Large intestine (tissue), 3 donors: Measurements from ENCODE around the gene PLA2G4E. TPM values are rescaled to one million over a fixed set of nuclear protein-coding genes. Genes with fewer than 3 reads are reported as not detected.

Source experiments
- DNase-seq, 2 donors: peaks; one replicate each; pipeline versions ENCODE4 v3.0.0 to v3.0.0-alpha.2; 2013
- H3K27ac ChIP-seq: one replicate; pipeline ENCODE4 v1.5.1; 2013; ENCODE audit warnings: low read length
- H3K27me3 ChIP-seq: 2 replicates; pipeline ENCODE4 v1.6.1; 2013; ENCODE audit warnings: low read length; ENCODE audit not compliant: control insufficient read depth, insufficient read depth
- H3K36me3 ChIP-seq: 2 replicates; pipeline ENCODE4 v1.6.1; 2013; ENCODE audit warnings: low read length; ENCODE audit not compliant: control insufficient read depth, insufficient read depth
- H3K4me1 ChIP-seq: one replicate; pipeline ENCODE4 v1.6.1; 2013; ENCODE audit warnings: low read length; ENCODE audit not compliant: control insufficient read depth, insufficient read depth
- H3K4me3 ChIP-seq: one replicate; pipeline ENCODE4 v1.5.1; 2013; ENCODE audit warnings: low read length
- H3K9me3 ChIP-seq: one replicate; pipeline ENCODE4 v1.6.1; 2013; ENCODE audit warnings: mild to moderate bottlenecking, low read depth, low read length, moderate library complexity; ENCODE audit not compliant: control insufficient read depth
- WGBS: methylation state at CpG from one replicate; pipeline ENCODE4 v1.1.5; 2013; ENCODE audit warnings: low lambda C conversion rate; ENCODE audit not compliant: insufficient coverage; 5-methylcytosine and 5-hydroxymethylcytosine counted together
- polyA plus RNA-seq: library from polyadenylated mRNA; unstranded; fragments of 120-200 nt; gene quantifications from one replicate; pipeline ENCODE4 v1.2.1, GENCODE V29; 2013

PLA2G4E gene
- polyA plus RNA-seq, 1 donor, result 0.43 TPM

GRCh38 chr15:42001236-42001635 lies 19.6 kb downstream of the PLA2G4E start:
- no peak overlapping the region for H3K4me3 ChIP-seq
- H3K9me3 ChIP-seq, result no peaks in the 10 kb centered on the region
- no peak for DNase-seq
- no peak overlapping the region for H3K27ac ChIP-seq
- H3K27me3 ChIP-seq, result no peaks in the 10 kb centered on the region
- H3K36me3 ChIP-seq, result no peaks in the 10 kb centered on the region
- WGBS, result no CpG with 5 or more reads among the region's 4 CpGs
- no peaks in the 10 kb centered on the region for H3K4me1 ChIP-seq

DNA sequence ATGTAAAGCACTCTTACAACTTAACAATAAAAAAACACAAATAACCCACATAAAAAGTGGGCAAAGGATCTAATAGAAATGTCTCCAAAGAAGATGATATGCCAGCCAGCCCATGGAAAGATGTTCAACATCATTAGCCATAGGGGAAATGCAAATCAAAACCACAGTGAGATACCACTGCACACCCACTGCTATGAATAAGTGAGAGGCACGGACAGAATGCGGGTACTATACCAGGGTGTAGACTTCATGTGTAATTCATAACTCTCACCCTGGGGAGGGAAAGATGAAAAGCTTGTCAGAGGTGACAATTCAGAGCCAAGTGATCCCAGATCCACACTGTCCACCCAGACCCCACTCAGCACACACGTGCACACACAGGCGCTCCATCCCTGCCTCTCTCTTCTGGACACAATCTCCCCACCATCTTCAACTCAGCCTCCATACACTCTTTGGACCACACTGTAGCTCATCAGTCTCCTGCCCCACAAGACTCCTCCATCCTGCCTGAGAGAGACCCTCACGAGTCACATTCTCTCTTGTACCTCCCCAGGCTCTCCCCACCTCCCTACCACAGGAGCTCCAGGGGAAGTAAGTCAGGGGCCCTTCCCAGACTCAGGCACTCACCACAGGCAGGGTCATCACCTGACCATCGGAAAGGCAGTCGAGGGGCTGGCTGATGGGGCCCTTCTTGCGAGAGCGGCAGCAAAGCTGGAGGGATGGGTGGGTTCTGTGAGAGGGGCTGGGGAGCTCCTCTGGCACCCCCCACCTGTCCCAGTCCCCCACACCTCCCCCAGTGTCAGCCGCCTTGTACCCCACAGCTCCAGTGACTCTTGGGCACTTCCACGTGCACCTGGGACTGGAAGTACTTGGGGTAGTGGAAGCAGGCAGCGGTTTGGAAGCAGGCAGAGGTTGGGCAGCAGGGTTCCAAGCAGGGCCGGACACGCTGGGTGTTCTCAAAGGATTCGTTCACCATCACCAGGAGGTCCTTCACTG lies 21.3 kb downstream of the PLA2G4E start:
- H3K9me3 ChIP-seq, result no peaks in the 10 kb centered on the region
- DNase-seq, result no peak
- no peak overlapping the region for H3K4me3 ChIP-seq
- H3K27ac ChIP-seq, result no peak overlapping the region
- no peaks in the 10 kb centered on the region for H3K4me1 ChIP-seq
- no peaks in the 10 kb centered on the region for H3K36me3 ChIP-seq
- no CpG with 5 or more reads among the region's 15 CpGs for WGBS
- no peaks in the 10 kb centered on the region for H3K27me3 ChIP-seq

- WGBS, result no CpG with 5 or more reads among the region's 3 CpGs
- Histone ChIP-seq H3K27me3 (no peaks in the 10 kb centered on the region), H3K4me1 (no peaks in the 10 kb centered on the region), H3K36me3 (no peaks in the 10 kb centered on the region), H3K27ac (no peak overlapping the region), H3K4me3 (no peak overlapping the region), H3K9me3 (no peaks in the 10 kb centered on the region)
- DNase-seq, result no peak
Measured at GRCh38 chr15:41997845-41998244, 23.0 kb downstream of the PLA2G4E start.

DNA sequence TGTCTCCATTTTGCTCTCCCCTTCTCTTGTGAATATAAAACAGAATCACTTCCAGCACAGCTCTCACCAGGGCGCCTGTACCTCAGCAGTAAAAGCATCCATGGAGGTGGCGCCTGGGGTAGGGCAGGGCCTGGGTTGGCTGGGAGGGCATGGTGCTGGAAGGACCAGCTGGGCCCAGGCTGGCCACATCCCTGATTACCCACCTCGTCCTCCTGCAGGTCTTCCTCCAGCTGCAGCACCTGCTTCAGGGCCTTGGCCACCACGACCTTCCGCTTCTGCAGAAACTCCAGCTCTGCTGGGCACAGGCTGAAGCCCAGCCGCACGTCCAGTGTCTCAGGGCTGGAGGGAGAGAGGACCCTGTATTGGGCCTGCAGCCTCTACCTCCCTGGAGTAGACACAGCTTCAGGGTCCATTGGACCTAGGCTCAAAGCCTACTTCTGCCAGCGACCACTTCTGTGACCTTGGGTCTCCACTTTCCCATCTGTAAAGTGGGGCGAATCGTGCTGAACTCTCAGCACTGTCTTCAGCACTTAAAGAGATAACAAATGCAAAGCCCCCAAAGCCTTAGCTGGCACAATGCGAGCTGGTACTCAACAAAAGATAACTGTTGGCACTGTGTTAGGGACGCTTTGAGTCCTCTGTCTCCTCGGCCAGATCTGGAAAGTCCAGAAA lies 23.8 kb downstream of the PLA2G4E start:
- no CpG with 5 or more reads among the region's 13 CpGs for WGBS
- Histone ChIP-seq H3K4me1 (no peaks in the 10 kb centered on the region), H3K9me3 (no peaks in the 10 kb centered on the region), H3K36me3 (no peaks in the 10 kb centered on the region), H3K27ac (no peak overlapping the region), H3K27me3 (no peaks in the 10 kb centered on the region), H3K4me3 (no peak overlapping the region)
- DNase-seq, result no peak

DNA sequence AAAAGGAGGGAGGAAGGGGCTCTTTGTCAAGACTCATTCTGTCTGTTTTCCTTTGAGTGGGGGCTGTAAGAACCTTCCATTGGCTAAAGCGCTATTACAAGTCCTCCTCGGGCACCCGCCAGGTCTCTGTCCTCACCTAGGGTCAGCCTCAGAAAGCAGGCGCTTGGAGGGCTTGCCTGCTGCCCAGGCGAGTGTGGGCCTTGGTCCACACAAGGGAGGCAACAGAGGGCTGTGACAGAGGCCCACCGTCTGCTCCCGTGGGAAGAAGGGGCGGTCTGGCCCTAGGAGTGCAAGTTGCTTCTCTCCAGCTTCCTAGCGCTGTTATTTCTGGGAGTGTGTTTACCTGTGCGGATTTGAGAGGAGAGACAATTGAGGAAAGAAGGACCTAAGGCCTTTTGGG lies 24.5 kb downstream of the PLA2G4E start:
- H3K27me3 ChIP-seq, result no peaks in the 10 kb centered on the region
- no CpG with 5 or more reads among the region's 10 CpGs for WGBS
- H3K4me3 ChIP-seq, result no peak overlapping the region
- H3K4me1 ChIP-seq, result no peaks in the 10 kb centered on the region
- H3K27ac ChIP-seq, result no peak overlapping the region
- no peak for DNase-seq
- no peaks in the 10 kb centered on the region for H3K36me3 ChIP-seq
- no peaks in the 10 kb centered on the region for H3K9me3 ChIP-seq

DNA sequence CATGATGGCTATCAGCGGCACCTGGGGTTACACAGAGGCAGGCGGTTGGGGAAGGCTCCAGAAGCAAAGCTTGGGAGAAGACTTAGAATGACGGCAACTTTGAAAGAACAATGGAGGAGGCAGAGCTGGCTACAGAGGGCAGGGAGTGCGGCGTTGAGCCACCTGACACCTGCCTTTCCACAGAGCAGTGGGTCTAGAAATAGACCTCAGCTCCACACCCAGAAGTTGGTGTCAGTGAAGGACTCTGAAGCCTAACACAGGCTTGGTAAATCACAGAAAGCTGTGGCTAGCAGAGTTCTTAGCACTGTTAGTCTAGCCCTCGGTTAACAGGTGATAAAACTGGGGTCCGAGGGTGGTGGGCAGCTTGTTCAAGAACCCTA lies 25.4 kb downstream of the PLA2G4E start:
- H3K27me3 ChIP-seq, result no peaks in the 10 kb centered on the region
- H3K9me3 ChIP-seq, result no peaks in the 10 kb centered on the region
- no peaks in the 10 kb centered on the region for H3K4me1 ChIP-seq
- WGBS, result no CpG with 5 or more reads among the region's 7 CpGs
- DNase-seq, result no peak
- no peaks in the 10 kb centered on the region for H3K36me3 ChIP-seq
- H3K27ac ChIP-seq, result no peak overlapping the region
- H3K4me3 ChIP-seq, result no peak overlapping the region

- H3K4me1 ChIP-seq, result no peaks in the 10 kb centered on the region
- H3K9me3 ChIP-seq, result no peaks in the 10 kb centered on the region
- H3K27me3 ChIP-seq, result no peaks in the 10 kb centered on the region
- no peak overlapping the region for H3K4me3 ChIP-seq
- WGBS, result no CpG with 5 or more reads among the region's 10 CpGs
- H3K27ac ChIP-seq, result no peak overlapping the region
- DNase-seq, result no peak
- H3K36me3 ChIP-seq, result no peaks in the 10 kb centered on the region
Measured at GRCh38 chr15:41994772-41995475, 25.9 kb downstream of the PLA2G4E start.

GRCh38 chr15:41994171-41994650 lies 26.6 kb downstream of the PLA2G4E start:
- Histone ChIP-seq H3K4me3 (no peak overlapping the region), H3K27me3 (no peaks in the 10 kb centered on the region), H3K9me3 (no peaks in the 10 kb centered on the region), H3K4me1 (no peaks in the 10 kb centered on the region), H3K36me3 (no peaks in the 10 kb centered on the region), H3K27ac (no peak overlapping the region)
- DNase-seq, result no peak
- WGBS, result no CpG with 5 or more reads among the region's 5 CpGs

GRCh38 chr15:41993472-41994170 lies 27.2 kb downstream of the PLA2G4E start:
- H3K36me3 ChIP-seq, result no peaks in the 10 kb centered on the region
- H3K4me3 ChIP-seq, result no peak overlapping the region
- DNase-seq, result no peak
- WGBS, result no CpG with 5 or more reads among the region's 11 CpGs
- no peaks in the 10 kb centered on the region for H3K4me1 ChIP-seq
- no peak overlapping the region for H3K27ac ChIP-seq
- H3K9me3 ChIP-seq, result no peaks in the 10 kb centered on the region
- no peaks in the 10 kb centered on the region for H3K27me3 ChIP-seq

DNA sequence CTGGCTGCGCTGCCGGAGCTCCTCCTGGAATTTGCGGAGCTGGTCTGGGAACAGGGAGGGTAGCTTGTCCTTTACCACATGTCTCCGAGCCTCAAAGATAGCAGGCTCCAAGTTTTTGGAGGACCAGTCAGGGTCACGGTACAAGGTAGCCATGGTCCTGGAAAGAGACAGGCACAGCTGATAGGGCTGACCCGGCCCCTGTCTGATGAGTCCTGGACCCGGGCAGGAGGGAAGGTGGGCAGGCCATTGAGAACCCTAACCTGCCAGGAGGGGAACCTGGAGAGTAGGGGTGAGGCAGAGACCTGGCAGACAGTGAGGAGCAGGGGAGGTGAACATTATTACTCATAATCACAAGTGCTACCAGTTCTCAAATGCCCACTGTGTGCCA lies 28.0 kb downstream of the PLA2G4E start:
- H3K27me3 ChIP-seq, result no peaks in the 10 kb centered on the region
- no peak overlapping the region for H3K27ac ChIP-seq
- no peaks in the 10 kb centered on the region for H3K36me3 ChIP-seq
- no peak overlapping the region for H3K4me3 ChIP-seq
- no peaks in the 10 kb centered on the region for H3K9me3 ChIP-seq
- no peak for DNase-seq
- H3K4me1 ChIP-seq, result no peaks in the 10 kb centered on the region
- no CpG with 5 or more reads among the region's 7 CpGs for WGBS
